ENCODE results near the gene ZNF511. TPM values are rescaled to one million over a fixed set of nuclear protein-coding genes. Genes with fewer than 3 reads are reported as not detected.

The ZNF511 gene
- total RNA-seq, 2 experiments from 2014 or later, result 58.1 to 73.2 TPM

GRCh38 chr10:133281628-133282372 lies 26.9 kb upstream of the ZNF511 start:
- no peak overlapping the region for H3K4me3 Mint-ChIP-seq
- CTCF ChIA-PET, result no interaction called here
- POLR2A ChIA-PET, result no interaction called here
- H3K27me3 Mint-ChIP-seq, result no peaks in the 10 kb centered on the region
- DNase-seq, result no peak
- H3K36me3 Mint-ChIP-seq (ENCODE audit: low read depth), result peaks cover 30% of the 10 kb centered on the region
- ATAC-seq, result no peak
- H3K27ac Mint-ChIP-seq, result no peak overlapping the region
- peaks cover 15% of the 10 kb centered on the region for H3K4me1 Mint-ChIP-seq
- intact Hi-C loops (cut with DNase I, micrococcal nuclease), result no loop called here
- H3K9me3 Mint-ChIP-seq (ENCODE audit: low read depth), result no peaks in the 10 kb centered on the region

- no peak overlapping the region for H3K4me3 Mint-ChIP-seq
- peaks cover 37% of the 10 kb centered on the region for H3K36me3 Mint-ChIP-seq (ENCODE audit: low read depth)
- H3K27me3 Mint-ChIP-seq, result no peaks in the 10 kb centered on the region
- intact Hi-C loops (cut with DNase I, micrococcal nuclease), result no loop called here
- ATAC-seq (no peak), DNase-seq (no peak)
- H3K9me3 Mint-ChIP-seq (ENCODE audit: low read depth), result no peaks in the 10 kb centered on the region
- H3K4me1 Mint-ChIP-seq, result peaks cover 13% of the 10 kb centered on the region
- ChIA-PET POLR2A (no interaction called here), CTCF (no interaction called here)
- no peak overlapping the region for H3K27ac Mint-ChIP-seq
Observed at GRCh38 chr10:133282846-133283390, 25.8 kb upstream of the ZNF511 start.

GRCh38 chr10:133283931-133284330 lies 24.8 kb upstream of the ZNF511 start:
- CTCF ChIA-PET, result interaction anchor here (0.7 kb wide), 1 partner anchor 24 kb away, joined by 3 read pairs; no protein-coding TSS in a partner anchor
- Mint-ChIP-seq H3K27ac (no peak overlapping the region), H3K36me3 (ENCODE audit: low read depth) (peaks cover 45% of the 10 kb centered on the region), H3K4me3 (no peak overlapping the region), H3K27me3 (no peaks in the 10 kb centered on the region), H3K9me3 (ENCODE audit: low read depth) (no peaks in the 10 kb centered on the region), H3K4me1 (peaks cover 4% of the 10 kb centered on the region)
- intact Hi-C loops (cut with DNase I, micrococcal nuclease), result no loop called here
- ATAC-seq (no peak), DNase-seq (no peak)
- POLR2A ChIA-PET, result no interaction called here

GRCh38 chr10:133285217-133285616 lies 23.5 kb upstream of the ZNF511 start:
- Mint-ChIP-seq H3K36me3 (ENCODE audit: low read depth) (peaks cover 49% of the 10 kb centered on the region), H3K27me3 (no peaks in the 10 kb centered on the region), H3K4me1 (no peaks in the 10 kb centered on the region), H3K4me3 (no peak overlapping the region), H3K9me3 (ENCODE audit: low read depth) (no peaks in the 10 kb centered on the region), H3K27ac (no peak overlapping the region)
- no peak for ATAC-seq
- DNase-seq, result no peak
- intact Hi-C loops (cut with DNase I, micrococcal nuclease), result no loop called here
- POLR2A ChIA-PET, result no interaction called here
- CTCF ChIA-PET, result interaction anchor here (0.9 kb wide), 1 partner anchor 10 kb away, joined by 3 read pairs; no protein-coding TSS in a partner anchor

- H3K4me1 Mint-ChIP-seq, result no peaks in the 10 kb centered on the region
- POLR2A ChIA-PET, result no interaction called here
Observed at GRCh38 chr10:133286366-133286765, 22.3 kb upstream of the ZNF511 start.

GRCh38 chr10:133287832-133288500 lies 20.7 kb upstream of the ZNF511 start:
- CTCF ChIA-PET, result interaction anchor here (0.6 to 1.0 kb wide), 2 partner anchors 10 to 407 kb away, joined by 3 read pairs; no protein-coding TSS in a partner anchor
- Mint-ChIP-seq H3K9me3 (ENCODE audit: low read depth) (no peaks in the 10 kb centered on the region), H3K27ac (no peak overlapping the region), H3K27me3 (no peaks in the 10 kb centered on the region), H3K4me3 (no peak overlapping the region), H3K4me1 (peaks cover under 1% of the 10 kb centered on the region), H3K36me3 (ENCODE audit: low read depth) (peaks cover 48% of the 10 kb centered on the region)
- ATAC-seq (no peak), DNase-seq (no peak)
- POLR2A ChIA-PET, result no interaction called here
- intact Hi-C loops (cut with DNase I, micrococcal nuclease), result no loop called here

More at GRCh38 chr10:133286366-133286765, 22.3 kb upstream of the ZNF511 start:
- Mint-ChIP-seq H3K27ac (peak overlapping the region; percentile 24), H3K27me3 (no peaks in the 10 kb centered on the region), H3K9me3 (ENCODE audit: low read depth) (no peaks in the 10 kb centered on the region), H3K4me3 (no peak overlapping the region), H3K36me3 (ENCODE audit: low read depth) (peaks cover 49% of the 10 kb centered on the region)
- intact Hi-C loops (cut with DNase I, micrococcal nuclease), result no loop called here
- CTCF ChIA-PET, result interaction anchor here (0.9 to 1.2 kb wide), 2 partner anchors 11 to 22 kb away, joined by 3 read pairs; no protein-coding TSS in a partner anchor
- DNase-seq, result no peak
- no peak for ATAC-seq

- H3K4me1 Mint-ChIP-seq, result peaks cover 9% of the 10 kb centered on the region
- ChIA-PET CTCF (no interaction called here), POLR2A (no interaction called here)
- no peaks in the 10 kb centered on the region for H3K27me3 Mint-ChIP-seq
- ATAC-seq (no peak), DNase-seq (no peak)
- no peak overlapping the region for H3K27ac Mint-ChIP-seq
- H3K36me3 Mint-ChIP-seq (ENCODE audit: low read depth), result peaks cover 52% of the 10 kb centered on the region
- intact Hi-C loops (cut with DNase I, micrococcal nuclease), result no loop called here
- H3K4me3 Mint-ChIP-seq, result no peak overlapping the region
- H3K9me3 Mint-ChIP-seq (ENCODE audit: low read depth), result no peaks in the 10 kb centered on the region
Observed at GRCh38 chr10:133289761-133290160, 19.0 kb upstream of the ZNF511 start.

- POLR2A ChIA-PET, result no interaction called here
- intact Hi-C loops (cut with DNase I, micrococcal nuclease), result no loop called here
- DNase-seq, result no peak
Observed at GRCh38 chr10:133292919-133293809, 15.6 kb upstream of the ZNF511 start.

GRCh38 chr10:133293810-133294119 lies 14.9 kb upstream of the ZNF511 start:
- POLR2A ChIA-PET, result no interaction called here
- no peak overlapping the region for H3K4me3 Mint-ChIP-seq
- peaks cover 9% of the 10 kb centered on the region for H3K4me1 Mint-ChIP-seq
- ATAC-seq (no peak), DNase-seq (no peak)
- H3K27ac Mint-ChIP-seq, result no peak overlapping the region
- intact Hi-C loops (cut with DNase I, micrococcal nuclease), result no loop called here
- peaks cover 47% of the 10 kb centered on the region for H3K36me3 Mint-ChIP-seq (ENCODE audit: low read depth)
- no peaks in the 10 kb centered on the region for H3K9me3 Mint-ChIP-seq (ENCODE audit: low read depth)
- H3K27me3 Mint-ChIP-seq, result no peaks in the 10 kb centered on the region
- CTCF ChIA-PET, result no interaction called here

More at GRCh38 chr10:133292919-133293809, 15.6 kb upstream of the ZNF511 start:
- peak; percentile 57 for ATAC-seq
- Mint-ChIP-seq H3K36me3 (ENCODE audit: low read depth) (peaks cover 48% of the 10 kb centered on the region), H3K27ac (no peak overlapping the region), H3K4me3 (no peak overlapping the region), H3K9me3 (ENCODE audit: low read depth) (no peaks in the 10 kb centered on the region), H3K27me3 (no peaks in the 10 kb centered on the region), H3K4me1 (peaks cover 9% of the 10 kb centered on the region)
- CTCF ChIA-PET, result interaction anchor here (0.9 kb wide), 1 partner anchor 15 kb away, joined by 3 read pairs; no protein-coding TSS in a partner anchor

- peaks cover 9% of the 10 kb centered on the region for H3K4me1 Mint-ChIP-seq
- no peaks in the 10 kb centered on the region for H3K27me3 Mint-ChIP-seq
- intact Hi-C loops (cut with DNase I, micrococcal nuclease), result no loop called here
- peaks cover 47% of the 10 kb centered on the region for H3K36me3 Mint-ChIP-seq (ENCODE audit: low read depth)
- POLR2A ChIA-PET, result no interaction called here
- H3K4me3 Mint-ChIP-seq, result no peak overlapping the region
- DNase-seq, result no peak
- CTCF ChIA-PET, result no interaction called here
- no peaks in the 10 kb centered on the region for H3K9me3 Mint-ChIP-seq (ENCODE audit: low read depth)
- no peak overlapping the region for H3K27ac Mint-ChIP-seq
- ATAC-seq, result no peak
Observed at GRCh38 chr10:133294189-133294588, 14.5 kb upstream of the ZNF511 start.

All from activated CD4-positive, alpha-beta T cell treated with anti-CD3 and anti-CD28 coated beads for 36 hours (primary cell).